K562 (cell line): ENCODE measurements around the gene LZTR1. TPM values are rescaled to one million over a fixed set of nuclear protein-coding genes. Genes with fewer than 3 reads are reported as not detected.

Experiments used
- ARID3A ChIP-seq: IDR thresholded peaks from 2 replicates; pipeline ENCODE4 v1.6.1; 2012; ENCODE audit warnings: low read depth, low read length, improper control_type of control experiment, borderline replicate concordance
- KAT7 ChIP-seq: sonication (generic); formaldehyde crosslinking; IDR thresholded peaks from 2 replicates; pipeline ENCODE4 v1.8.0; 2022; ENCODE audit warnings: missing genetic modification reagents, mild to moderate bottlenecking, borderline replicate concordance
- MGA ChIP-seq: fragments of 450-650 bp; IDR thresholded peaks from 2 replicates; pipeline ENCODE4 v1.6.1; 2016; ENCODE audit warnings: mild to moderate bottlenecking, moderate library complexity
- NELFE ChIP-seq: IDR thresholded peaks from 2 replicates; pipeline ENCODE4 v1.6.1; 2011; ENCODE audit warnings: mild to moderate bottlenecking; ENCODE audit not compliant: insufficient read depth, insufficient read length
- PHF20 ChIP-seq: fragments of 450-650 bp; IDR thresholded peaks from 2 replicates; pipeline ENCODE4 v1.6.1; 2018; ENCODE audit not compliant: partially characterized antibody
- PPARD ChIP-seq: fragments of 250-450 bp; sonication (Bioruptor Pico); IDR thresholded peaks from 2 replicates; pipeline ENCODE4 v1.8.0; 2022; ENCODE audit warnings: inconsistent platforms, mild to moderate bottlenecking, moderate library complexity
- SIRT6 ChIP-seq: IDR thresholded peaks from one replicate; pipeline ENCODE4 v1.6.1; 2012; ENCODE audit warnings: low read depth, mild to moderate bottlenecking, control low read depth, inconsistent platforms, low read length, moderate library complexity
- SREBF1 ChIP-seq: fragments of 150-350 bp; IDR thresholded peaks from 2 replicates; pipeline ENCODE4 v1.6.1; 2014; ENCODE audit warnings: antibody characterized with exemption, low read depth, low read length, borderline replicate concordance
- ZNF174 ChIP-seq: fragments of 250-450 bp; sonication (Bioruptor Pico); IDR thresholded peaks from 2 replicates; pipeline ENCODE4 v1.4.0; 2020; ENCODE audit warnings: mild to moderate bottlenecking
- ZNF41 ChIP-seq: fragments of 250-450 bp; sonication (Bioruptor Pico); conservative IDR thresholded peaks from 2 replicates; pipeline ENCODE4 v1.4.0; 2020; ENCODE audit warnings: mild to moderate bottlenecking
- ZNF551 ChIP-seq: fragments of 250-450 bp; sonication (Bioruptor Pico); IDR thresholded peaks from 2 replicates; pipeline ENCODE4 v1.5.0; 2021; ENCODE audit warnings: mild to moderate bottlenecking, moderate library complexity
- ZNF717 ChIP-seq: fragments of 250-450 bp; sonication (Bioruptor Pico); IDR thresholded peaks from 2 replicates; pipeline ENCODE4 v1.5.0; 2021
- polyA plus RNA-seq, 8 experiments: library from polyadenylated mRNA; depleted of rRNA in 4 of 8; stranded (reverse) in 5 of 8; unstranded in 3 of 8; fragments of >200 nt; fragmentation: Nextera tagmentation in 2 of 8; fragmentation: Illumina TruSeq in 1 of 8; extraction: Ambion mirVana in 2 of 8; extraction: Trizol in 1 of 8; gene quantifications; 2 replicates each; pipeline versions ENCODE4 v1.2.1 to v1.2.3, GENCODE V29; 2011 to 2014; ENCODE audit warnings: inconsistent platforms in 1 of 8, missing spikeins in 1 of 8
- total RNA-seq, 7 experiments: library from RNA; depleted of rRNA in 6 of 7; stranded (reverse); fragments of >200 nt in 6 of 7; fragmentation: Illumina TruSeq in 2 of 7; extraction: Trizol in 2 of 7; gene quantifications; 2 replicates each; pipeline versions ENCODE4 v1.2.1 to v1.2.3, GENCODE V29; 2011 to 2021; ENCODE audit warnings: low replicate concordance in 1 of 7

The LZTR1 gene
- total and polyA plus RNA-seq, 9 of the 15 experiments (the other 6 are each of a cell fraction or from before 2014, with no cell fraction given) = 2.2 to 135 (median 63.0) TPM

- TF ChIP-seq ZNF174 = no peak
- TF ChIP-seq ZNF41 (CRISPR knock-in tag) = no peak
- no peak for TF ChIP-seq ZNF551 (CRISPR knock-in tag)
- TF ChIP-seq MGA = no peak
- TF ChIP-seq ARID3A = no peak
- no peak for TF ChIP-seq SIRT6
- peak; percentile 77; the same call in 1 of the 2 replicates for TF ChIP-seq PPARD
- TF ChIP-seq KAT7 = no peak
- no peak for TF ChIP-seq NELFE
- no peak for TF ChIP-seq ZNF717 (CRISPR knock-in tag)
- TF ChIP-seq PHF20 = no peak
- TF ChIP-seq SREBF1 = no peak
Observed at GRCh38 chr22:20946080-20946986, 35.8 kb upstream of the LZTR1 start (continued).
